Tibial nerve (tissue), 4 donors: ENCODE data around the gene IFNG. TPM values are rescaled to one million over a fixed set of nuclear protein-coding genes. Genes with fewer than 3 reads are reported as not detected.

Experiments used
- DNase-seq, 2 donors: peaks; one replicate each; pipeline ENCODE4 v3.0.0-alpha.2; 2019; ENCODE audit warnings: low spot score in 2 of 2
- H3K27ac ChIP-seq, 4 donors: fragments of 200-600 bp; sonication (generic) in 3 of 4; one replicate each; pipeline ENCODE4 v1.5.1; 2017 to 2019; ENCODE audit warnings: mild to moderate bottlenecking in 1 of 4
- H3K27me3 ChIP-seq, 2 donors: fragments of 200-600 bp; sonication (generic) in 1 of 2; one replicate each; pipeline versions ENCODE4 v1.5.1 to v1.6.0; 2017 to 2019
- H3K36me3 ChIP-seq, 3 donors: fragments of 200-600 bp; sonication (generic); one replicate each; pipeline ENCODE4 v1.5.1; 2018 to 2019
- H3K4me1 ChIP-seq, 4 donors: fragments of 200-600 bp; sonication (generic) in 3 of 4; one replicate each; pipeline ENCODE4 v1.5.1; 2017 to 2019
- H3K4me3 ChIP-seq, 4 donors: fragments of 200-600 bp; sonication (generic) in 3 of 4; one replicate each; pipeline ENCODE4 v1.5.1; 2017 to 2019; ENCODE audit warnings: mild to moderate bottlenecking in 1 of 4, moderate library complexity in 1 of 4
- H3K9me3 ChIP-seq, 4 donors: fragments of 200-600 bp; sonication (generic) in 3 of 4; one replicate each; pipeline ENCODE4 v1.5.1; 2017 to 2019
- CTCF ChIP-seq, 5 experiments: fragments of 200-600 bp in 3 of 5; fragments of 450-650 bp in 2 of 5; sonication (generic) in 3 of 5; IDR thresholded peaks; one replicate each; pipeline ENCODE4 v1.5.1; 2016 to 2019; ENCODE audit warnings: antibody characterized with exemption in 5 of 5, mild to moderate bottlenecking in 3 of 5, moderate library complexity in 2 of 5
- EP300 ChIP-seq, 2 donors: sonication (generic); formaldehyde crosslinking; IDR thresholded peaks; one replicate each; pipeline ENCODE4 v1.6.1; 2017; ENCODE audit warnings: antibody characterized with exemption in 2 of 2, mild to moderate bottlenecking in 1 of 2
- POLR2A ChIP-seq, 2 donors: fragments of 450-650 bp; IDR thresholded peaks; one replicate each; pipeline ENCODE4 v1.6.1; 2017; ENCODE audit warnings: antibody characterized with exemption in 2 of 2, mild to moderate bottlenecking in 2 of 2, moderate library complexity in 2 of 2
- WGBS, 2 donors: methylation state at CpG; one replicate each; pipeline ENCODE4 v1.1.5; 2018; 5-methylcytosine and 5-hydroxymethylcytosine counted together
- total RNA-seq, 4 donors: library from RNA; depleted of rRNA; stranded (reverse); fragments of >200 nt; gene quantifications; one replicate each; pipeline ENCODE4 v1.1.0, GENCODE V29; 2016

Gene IFNG
- total RNA-seq, 4 donors from 2014 or later, result not detected

GRCh38 chr12:68169213-68169889 is 9.8 kb upstream of the IFNG start:
- Histone ChIP-seq H3K27ac (no peak overlapping the region), H3K27me3 (no peaks in the 10 kb centered on the region), H3K9me3 (no peaks in the 10 kb centered on the region), H3K4me3 (no peak overlapping the region), H3K36me3 (no peaks in the 10 kb centered on the region), H3K4me1 (no peaks in the 10 kb centered on the region)
- 92 to 95% methylated on average over 1 of the region's 1 CpG for WGBS, 2 donors
- no peak for TF ChIP-seq CTCF (IDR thresholded peaks at IDR 0.05)
- no peak for TF ChIP-seq POLR2A (IDR thresholded peaks at IDR 0.05)
- TF ChIP-seq EP300 (IDR thresholded peaks at IDR 0.05), result no peak
- no peak for DNase-seq

- WGBS, 2 donors, result 68 to 81% methylated on average over 5 of the region's 5 CpGs
- H3K36me3 ChIP-seq, result no peaks in the 10 kb centered on the region
- no peak overlapping the region for H3K4me3 ChIP-seq
- no peaks in the 10 kb centered on the region for H3K27me3 ChIP-seq
- H3K27ac ChIP-seq, result no peak overlapping the region
- no peak for DNase-seq
- no peaks in the 10 kb centered on the region for H3K9me3 ChIP-seq
- TF ChIP-seq EP300 (IDR thresholded peaks at IDR 0.05), result no peak
- no peaks in the 10 kb centered on the region for H3K4me1 ChIP-seq
Measured at GRCh38 chr12:68166317-68166831, 6.8 kb upstream of the IFNG start.

GRCh38 chr12:68163560-68164081 is 4.1 kb upstream of the IFNG start:
- Histone ChIP-seq H3K4me3 (no peak overlapping the region), H3K27me3 (no peaks in the 10 kb centered on the region), H3K9me3 (no peaks in the 10 kb centered on the region), H3K4me1 (no peaks in the 10 kb centered on the region), H3K27ac (no peak overlapping the region), H3K36me3 (no peaks in the 10 kb centered on the region)
- DNase-seq, result no peak
- 88 to 96% methylated on average over 4 of the region's 4 CpGs for WGBS, 2 donors
- TF ChIP-seq POLR2A (IDR thresholded peaks at IDR 0.05) (no peak), CTCF (IDR thresholded peaks at IDR 0.05) (no peak), EP300 (IDR thresholded peaks at IDR 0.05) (no peak)

GRCh38 chr12:68162374-68162773 is 2.8 kb upstream of the IFNG start:
- Histone ChIP-seq H3K4me3 (no peak overlapping the region), H3K27me3 (no peaks in the 10 kb centered on the region), H3K4me1 (no peaks in the 10 kb centered on the region), H3K9me3 (no peaks in the 10 kb centered on the region), H3K36me3 (no peaks in the 10 kb centered on the region), H3K27ac (no peak overlapping the region)
- TF ChIP-seq EP300 (IDR thresholded peaks at IDR 0.05) (no peak), CTCF (IDR thresholded peaks at IDR 0.05) (no peak), POLR2A (IDR thresholded peaks at IDR 0.05) (no peak)
- WGBS, 2 donors, result 75 to 83% methylated on average over 2 of the region's 2 CpGs
- no peak for DNase-seq

GRCh38 chr12:68158432-68158831 is 1.1 kb downstream of the IFNG start:
- 40 to 63% methylated on average over 2 of the region's 2 CpGs for WGBS, 2 donors
- no peak overlapping the region for H3K4me3 ChIP-seq
- TF ChIP-seq EP300 (IDR thresholded peaks at IDR 0.05), result no peak
- peak in 3 of 5 experiments; percentile 24 to 27 (median 26) for TF ChIP-seq CTCF (IDR thresholded peaks at IDR 0.05)

More at GRCh38 chr12:68158432-68158831, 1.1 kb downstream of the IFNG start:
- no peak overlapping the region for H3K27ac ChIP-seq
- H3K9me3 ChIP-seq, result no peaks in the 10 kb centered on the region
- no peaks in the 10 kb centered on the region for H3K4me1 ChIP-seq
- H3K27me3 ChIP-seq, result no peaks in the 10 kb centered on the region
- DNase-seq, result no peak
- no peaks in the 10 kb centered on the region for H3K36me3 ChIP-seq
